NOMO-1 (cell line): ENCODE data around the gene PLBD1.

Source experiments
- DNase-seq, 2 experiments: peaks; one replicate each; lab custom pipeline; 2025; ENCODE audit not compliant: unreplicated experiment in 2 of 2; lab: John Stamatoyannopoulos, UW

PLBD1 gene

GRCh38 chr12:14510574-14510973, 57.1 kb downstream of the PLBD1 start:
- no peak for DNase-seq

DNA sequence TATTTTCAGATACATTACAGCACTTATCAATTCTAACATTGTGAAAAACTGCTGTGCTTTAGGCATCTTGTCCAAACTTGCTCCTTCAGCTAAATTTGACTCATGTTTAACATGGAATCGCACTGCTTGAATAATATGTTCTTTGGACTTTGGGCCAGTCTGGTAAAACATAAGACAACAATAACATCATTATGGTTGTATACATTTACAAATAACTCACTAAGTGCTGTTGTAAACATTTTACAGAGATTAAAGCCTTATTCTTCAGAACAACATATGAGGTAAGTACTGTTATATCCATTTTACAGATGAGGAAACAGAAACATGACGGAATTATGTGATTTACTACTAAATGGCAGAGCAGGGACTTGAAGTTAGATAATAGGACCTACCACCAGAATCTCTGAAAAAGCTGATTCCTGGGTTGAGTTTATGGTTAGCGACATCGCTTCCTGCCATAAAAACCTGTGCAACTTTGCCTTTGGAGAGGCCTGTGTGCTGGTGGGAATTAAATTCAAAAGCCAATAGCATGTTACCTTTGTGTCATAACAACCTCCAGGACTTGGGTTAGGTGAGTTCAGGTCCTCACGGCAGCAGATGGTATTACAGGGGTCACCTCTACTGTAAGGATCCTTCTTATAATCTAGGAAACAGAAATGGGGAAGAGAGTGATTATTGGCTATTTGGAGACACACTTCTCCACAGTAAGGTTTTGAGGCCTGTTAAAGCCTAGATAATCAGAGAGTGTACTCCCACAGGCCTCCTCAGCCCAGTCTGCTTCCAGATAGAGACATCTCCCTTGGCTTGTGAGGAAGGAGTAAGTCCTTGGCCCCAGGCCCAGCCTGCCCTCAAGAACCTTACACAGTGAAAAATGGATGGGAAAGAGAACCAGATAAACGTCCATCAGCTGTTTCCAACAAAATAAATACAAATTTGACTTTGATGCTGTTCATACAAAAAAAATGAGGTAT, 61.8 kb downstream of the PLBD1 start:
- DNase-seq: no peak

DNA sequence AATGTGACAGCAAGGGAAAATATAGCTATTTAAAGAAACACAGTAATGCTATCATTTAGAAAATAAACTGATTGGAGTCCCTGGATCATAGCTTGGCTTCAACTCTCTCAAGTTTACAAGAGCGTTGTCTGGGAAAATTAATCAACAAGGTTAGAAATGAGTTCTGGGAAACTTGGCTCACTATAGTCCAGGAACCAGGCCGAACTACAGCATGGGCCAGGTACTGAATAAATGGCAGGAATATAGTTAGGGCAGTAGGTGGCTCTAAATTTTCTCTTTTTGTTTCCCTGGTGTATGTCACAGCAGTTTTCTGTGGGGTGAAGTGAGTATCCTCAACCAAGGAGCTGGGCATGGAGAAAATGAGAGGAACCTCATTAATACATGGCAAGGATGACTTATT, 72.4 kb downstream of the PLBD1 start:
- DNase-seq: no peak

- DNase-seq: no peak
Measured at GRCh38 chr12:14482886-14483285, 84.8 kb downstream of the PLBD1 start.

DNA sequence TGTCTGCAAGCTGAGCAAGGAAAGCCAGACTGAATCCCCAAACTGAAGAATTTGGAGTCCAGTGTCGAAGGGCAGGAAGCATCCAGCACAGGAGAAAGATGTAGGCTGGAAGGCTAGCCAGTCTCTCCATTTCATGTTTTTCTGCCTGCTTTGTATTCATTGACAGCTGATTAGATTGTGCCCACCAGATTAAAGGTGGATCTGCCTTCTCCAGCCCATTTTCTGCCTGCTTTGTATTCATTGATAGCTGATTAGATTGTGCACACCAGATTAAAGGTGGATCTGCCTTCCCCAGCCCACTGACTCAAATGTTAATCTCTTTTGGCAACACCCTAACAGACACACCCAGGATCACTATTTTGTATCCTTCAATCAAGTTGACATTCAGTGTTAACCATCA, 85.3 kb downstream of the PLBD1 start:
- no peak for DNase-seq

- no peak for DNase-seq
Measured at GRCh38 chr12:14481201-14481600, 86.5 kb downstream of the PLBD1 start.

DNA sequence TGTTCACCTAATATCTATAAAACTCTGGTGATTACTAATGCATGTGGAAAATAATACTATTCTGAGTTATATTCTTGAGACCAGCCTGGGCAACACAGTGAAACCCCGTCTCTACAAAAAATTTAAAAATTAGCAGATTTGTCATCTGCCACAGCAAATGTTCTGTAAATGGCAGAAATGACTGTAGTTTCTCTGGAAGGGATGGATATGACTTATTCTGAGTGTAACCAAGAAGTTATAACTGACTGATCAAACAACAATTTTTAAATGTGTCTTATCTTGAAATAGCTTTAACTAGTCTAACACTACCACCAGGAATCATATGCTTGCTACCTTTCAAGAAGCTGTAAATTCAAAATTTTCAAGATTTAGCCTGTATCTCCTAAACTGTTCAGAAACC, 88.7 kb downstream of the PLBD1 start:
- no peak for DNase-seq

- peak in 1 of 2 experiments; percentile 8 for DNase-seq
Measured at GRCh38 chr12:14473707-14474287, 93.9 kb downstream of the PLBD1 start.

- no peak for DNase-seq
Measured at GRCh38 chr12:14471497-14471896, 96.2 kb downstream of the PLBD1 start.

DNA sequence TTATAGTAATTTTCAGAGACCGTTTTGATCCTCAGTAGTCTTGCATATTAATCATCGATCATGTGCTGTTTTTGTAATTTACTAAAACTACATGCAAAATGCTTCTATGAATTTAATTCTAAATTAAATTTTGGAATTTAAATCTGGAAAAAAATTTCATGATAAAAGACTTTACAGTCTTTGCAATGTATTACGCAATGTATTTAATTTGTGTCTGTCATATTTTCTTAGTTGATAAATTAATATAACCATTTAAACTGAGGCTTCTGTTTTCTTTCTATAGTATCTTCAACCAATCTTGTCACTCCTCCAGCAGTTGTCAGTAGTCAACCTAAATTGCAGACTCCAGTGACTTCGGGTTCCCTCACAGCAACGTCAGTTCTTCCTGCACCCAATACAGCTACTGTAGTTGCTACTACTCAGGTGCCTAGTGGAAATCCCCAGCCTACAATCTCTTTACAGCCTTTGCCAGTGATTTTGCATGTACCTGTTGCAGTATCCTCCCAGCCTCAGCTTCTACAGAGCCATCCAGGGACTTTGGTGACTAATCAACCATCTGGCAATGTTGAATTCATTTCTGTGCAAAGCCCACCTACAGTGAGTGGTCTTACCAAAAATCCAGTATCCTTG, 107.4 kb downstream of the PLBD1 start:
- no peak for DNase-seq

- peak in 1 of 2 experiments; percentile 17 for DNase-seq
Measured at GRCh38 chr12:14454098-14454907, 113.4 kb downstream of the PLBD1 start.
